Nephron (organoid): ENCODE data around the gene FNIP2.
"Not testable (repeated sequence)": the region's sequence is repeated elsewhere in the genome, so short reads cannot be mapped to it uniquely, and the experiment has no call there.

ENCODE experiments used
- H3K27ac Mint-ChIP-seq, 3 experiments: 2 replicates each; pipeline ENCODE4 v1.8.0; 2020; ENCODE audit warnings: mixed read lengths in 3 of 3, mild to moderate bottlenecking in 2 of 3, moderate library complexity in 1 of 3
- H3K27me3 Mint-ChIP-seq: 2 replicates; pipeline ENCODE4 v1.8.0; 2021; ENCODE audit warnings: low read depth, mild to moderate bottlenecking, moderate library complexity, mixed read lengths
- H3K36me3 Mint-ChIP-seq: 2 replicates; pipeline ENCODE4 v1.8.0; 2020; ENCODE audit warnings: low read depth, mixed read lengths
- H3K4me1 Mint-ChIP-seq: 2 replicates; pipeline ENCODE4 v1.8.0; 2020; ENCODE audit warnings: mixed read lengths
- H3K4me3 Mint-ChIP-seq, 3 experiments: 2 replicates each; pipeline ENCODE4 v1.8.0; 2020; ENCODE audit warnings: mild to moderate bottlenecking in 3 of 3, mixed read lengths in 3 of 3, moderate library complexity in 2 of 3
- H3K9me3 Mint-ChIP-seq: 2 replicates; pipeline ENCODE4 v1.8.0; 2020; ENCODE audit warnings: mixed read lengths
- CTCF ChIP-seq, 3 experiments: fragments of 200-600 bp; sonication (generic); IDR thresholded peaks; one replicate each; pipeline ENCODE4 v1.5.0; 2021; ENCODE audit warnings: antibody characterized with exemption in 3 of 3; ENCODE audit not compliant: unreplicated experiment in 3 of 3

FNIP2 gene

GRCh38 chr4:158741326-158742021, 27.4 kb upstream of the FNIP2 start:
- no peak for TF ChIP-seq CTCF (IDR thresholded peaks at IDR 0.05; ENCODE audit: unreplicated experiment in 3 of 3)
- Mint-ChIP-seq H3K9me3 (no peaks in the 10 kb centered on the region), H3K4me3 (no peak overlapping the region), H3K36me3 (no peaks in the 10 kb centered on the region), H3K27ac (no peak overlapping the region), H3K4me1 (no peaks in the 10 kb centered on the region), H3K27me3 (no peaks in the 10 kb centered on the region)

- H3K9me3 Mint-ChIP-seq, H3K4me1 Mint-ChIP-seq, H3K36me3 Mint-ChIP-seq, H3K27me3 Mint-ChIP-seq, H3K4me3 Mint-ChIP-seq, H3K27ac Mint-ChIP-seq: not testable (repeated sequence)
Measured at GRCh38 chr4:158746537-158746936, 22.3 kb upstream of the FNIP2 start.

GRCh38 chr4:158750379-158750778, 18.4 kb upstream of the FNIP2 start:
- no peak for TF ChIP-seq CTCF (IDR thresholded peaks at IDR 0.05; ENCODE audit: unreplicated experiment in 3 of 3)

GRCh38 chr4:158754385-158755180, 14.2 kb upstream of the FNIP2 start:
- H3K27me3 Mint-ChIP-seq = no peaks in the 10 kb centered on the region
- no peak for TF ChIP-seq CTCF (IDR thresholded peaks at IDR 0.05; ENCODE audit: unreplicated experiment in 3 of 3)
- no peak overlapping the region for H3K27ac Mint-ChIP-seq

More at GRCh38 chr4:158750379-158750778, 18.4 kb upstream of the FNIP2 start:
- Mint-ChIP-seq H3K36me3 (no peaks in the 10 kb centered on the region), H3K4me3 (no peak overlapping the region), H3K27me3 (no peaks in the 10 kb centered on the region), H3K4me1 (no peaks in the 10 kb centered on the region), H3K9me3 (peaks cover 2% of the 10 kb centered on the region), H3K27ac (peak overlapping the region in 1 of 3 experiments; percentile 16)

GRCh38 chr4:158755819-158756218, 13.0 kb upstream of the FNIP2 start:
- not testable (repeated sequence) for H3K27me3 Mint-ChIP-seq

More at GRCh38 chr4:158754385-158755180, 14.2 kb upstream of the FNIP2 start:
- H3K4me1 Mint-ChIP-seq = no peaks in the 10 kb centered on the region
- H3K36me3 Mint-ChIP-seq = peaks cover 5% of the 10 kb centered on the region
- H3K4me3 Mint-ChIP-seq = no peak overlapping the region
- H3K9me3 Mint-ChIP-seq = peaks cover 23% of the 10 kb centered on the region

GRCh38 chr4:158756588-158756987, 12.2 kb upstream of the FNIP2 start:
- no peak for TF ChIP-seq CTCF (IDR thresholded peaks at IDR 0.05; ENCODE audit: unreplicated experiment in 3 of 3)
- Mint-ChIP-seq H3K4me1 (no peaks in the 10 kb centered on the region), H3K27me3 (no peaks in the 10 kb centered on the region), H3K9me3 (peaks cover 23% of the 10 kb centered on the region), H3K4me3 (no peak overlapping the region), H3K36me3 (peaks cover 5% of the 10 kb centered on the region), H3K27ac (no peak overlapping the region)

More at GRCh38 chr4:158755819-158756218, 13.0 kb upstream of the FNIP2 start:
- H3K9me3 Mint-ChIP-seq = peaks cover 23% of the 10 kb centered on the region
- not testable (repeated sequence) for H3K27ac Mint-ChIP-seq, H3K36me3 Mint-ChIP-seq, H3K4me1 Mint-ChIP-seq, H3K4me3 Mint-ChIP-seq
